H1 (cell line): ENCODE data around the gene CAPN9. TPM values are rescaled to one million over a fixed set of nuclear protein-coding genes. Genes with fewer than 3 reads are reported as not detected.

Experiments used
- CEBPB ChIP-seq: IDR thresholded peaks from 2 replicates; pipeline ENCODE4 v1.6.1; 2012; ENCODE audit warnings: low read depth, low read length
- CHD1 ChIP-seq: IDR thresholded peaks from 2 replicates; pipeline ENCODE4 v1.6.1; 2012; ENCODE audit warnings: low read depth, low read length, improper control_type of control experiment
- FOSL1 ChIP-seq: IDR thresholded peaks from 2 replicates; pipeline ENCODE4 v1.6.1; 2011; ENCODE audit warnings: mild to moderate bottlenecking, low read depth, low read length, moderate library complexity; ENCODE audit not compliant: insufficient read depth
- GABPA ChIP-seq: IDR thresholded peaks from 2 replicates; pipeline ENCODE4 v1.6.1; 2011; ENCODE audit warnings: mild to moderate bottlenecking, low read length, moderate library complexity, borderline replicate concordance; ENCODE audit not compliant: insufficient read depth
- JUND ChIP-seq: IDR thresholded peaks from 2 replicates; pipeline ENCODE4 v1.6.1; 2011; ENCODE audit warnings: mild to moderate bottlenecking, improper control_type of control experiment, low read length
- KDM4A ChIP-seq: IDR thresholded peaks from one replicate; pipeline ENCODE4 v1.7.1; 2012; ENCODE audit warnings: low read depth, mild to moderate bottlenecking, moderate library complexity, low read length, inconsistent platforms; ENCODE audit not compliant: severe bottlenecking
- NRF1 ChIP-seq: IDR thresholded peaks from 2 replicates; pipeline ENCODE4 v1.6.1; 2011; ENCODE audit warnings: mild to moderate bottlenecking, low read depth, low read length, improper control_type of control experiment
- PHF8 ChIP-seq: fragments of 200-600 bp; sonication (generic); conservative IDR thresholded peaks from 2 replicates; pipeline ENCODE4 v1.7.1; 2012; ENCODE audit warnings: low read depth, mild to moderate bottlenecking, inconsistent platforms, low read length, moderate library complexity
- POLR2A ChIP-seq, 2 experiments: IDR thresholded peaks; 1 replicate in 1 of 2; 2 replicates in 1 of 2; pipeline ENCODE4 v1.6.1; 2011; ENCODE audit warnings: low read depth in 2 of 2, low read length in 2 of 2, mild to moderate bottlenecking in 2 of 2; ENCODE audit errors: control extremely low read depth in 1 of 2
- RBBP5 ChIP-seq: IDR thresholded peaks from 2 replicates; pipeline ENCODE4 v1.7.1; 2012; ENCODE audit warnings: low read depth, mild to moderate bottlenecking, inconsistent platforms, low read length, moderate library complexity, borderline replicate concordance
- SAP30 ChIP-seq: fragments of 300-600 bp; sonication (generic); IDR thresholded peaks from 2 replicates; pipeline ENCODE4 v1.7.1; 2012; ENCODE audit warnings: low read length, moderate library complexity, mild to moderate bottlenecking, inconsistent platforms; ENCODE audit not compliant: insufficient read depth, insufficient replicate concordance
- SP4 ChIP-seq: IDR thresholded peaks from 2 replicates; pipeline ENCODE4 v1.6.1; 2012; ENCODE audit warnings: low read length, inconsistent platforms
- TAF1 ChIP-seq: IDR thresholded peaks from 2 replicates; pipeline ENCODE4 v1.6.1; 2011; ENCODE audit warnings: mild to moderate bottlenecking, low read depth, low read length
- TEAD4 ChIP-seq: IDR thresholded peaks from 2 replicates; pipeline ENCODE4 v1.6.1; 2012; ENCODE audit warnings: low read depth, low read length, inconsistent platforms, mixed read lengths
- YY1 ChIP-seq: IDR thresholded peaks from 2 replicates; pipeline ENCODE4 v1.6.1; 2011; ENCODE audit warnings: low read depth, mild to moderate bottlenecking, low read length
- polyA plus RNA-seq, 7 experiments: library from polyadenylated mRNA; depleted of rRNA in 3 of 7; stranded (reverse) in 5 of 7; unstranded in 2 of 7; fragments of >200 nt in 5 of 7; fragments of 200-250 nt in 2 of 7; gene quantifications; 1 replicate in 5 of 7; 2 replicates in 1 of 7; 4 replicates in 1 of 7; pipeline versions ENCODE4 v1.2.1 to v1.2.3, GENCODE V29; 2011 to 2013; ENCODE audit warnings: missing spikeins in 2 of 7, mixed read lengths in 2 of 7
- total RNA-seq: library from RNA; stranded (reverse); fragmentation: NEBNext Ultra II Directional; extraction: Animal tissue kit (Norgen Biotek cat#: 25700); gene quantifications from 2 replicates; pipeline ENCODE4 v1.2.1, GENCODE V29; 2021
- TF ChIP-seq, protein P1 (sequence below): IDR thresholded peaks from 2 replicates; pipeline ENCODE4 v1.6.1; 2011; ENCODE audit warnings: low read depth, mild to moderate bottlenecking, low read length; ENCODE audit not compliant: insufficient read depth
- TF ChIP-seq, protein P2 (sequence below): IDR thresholded peaks from 2 replicates; pipeline ENCODE4 v1.6.1; 2012; ENCODE audit warnings: inconsistent platforms

Gene CAPN9
- total and polyA plus RNA-seq, 2 of the 8 experiments (the other 6 are each of a cell fraction or from before 2014, with no cell fraction given), result 0.22 to 0.76 TPM

DNA sequence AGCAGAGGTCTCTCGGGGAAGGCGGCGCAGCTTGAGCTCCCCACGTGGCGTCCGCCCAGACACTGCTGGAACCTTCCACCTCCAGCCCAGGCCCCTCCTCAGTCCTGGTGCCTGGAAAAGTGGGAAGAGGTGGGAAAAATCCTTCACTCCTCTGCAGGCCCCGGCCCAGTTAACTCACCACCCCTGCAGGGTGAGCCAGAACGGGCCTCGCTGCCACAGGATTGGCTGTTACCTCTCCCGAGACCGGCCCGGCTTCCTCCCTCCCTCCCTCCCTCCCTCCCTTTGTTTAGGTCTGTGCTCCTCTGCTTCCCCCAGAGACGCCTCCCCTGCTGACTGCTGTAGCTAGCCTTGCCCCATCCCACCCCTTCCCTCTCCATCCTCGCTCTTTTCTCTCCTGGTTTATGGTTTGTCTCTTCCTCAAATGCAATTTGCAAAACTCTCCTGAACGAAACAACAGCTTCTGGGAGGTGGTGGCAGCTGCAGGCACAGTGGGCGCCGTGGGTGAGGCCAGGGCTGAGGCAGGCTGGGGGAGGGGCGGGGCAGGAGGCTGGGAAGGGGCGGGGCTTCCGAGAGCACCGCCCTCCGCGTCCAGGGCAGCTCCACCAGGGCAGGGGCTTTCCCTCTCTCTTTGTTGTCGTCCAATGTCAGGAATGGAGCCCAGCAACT, 6.5 kb downstream of the CAPN9 start (continued):
- TF ChIP-seq NRF1 (no peak), KDM4A (no peak), JUND (no peak), SP4 (no peak), SAP30 (no peak), TEAD4 (no peak), PHF8 (peak; percentile 51), FOSL1 (no peak), POLR2A (IDR thresholded peaks at IDR 0.05; ENCODE audit: control extremely low read depth in 1 of 2, low read depth in 2 of 2, low read length in 2 of 2) (peak in 1 of 2 experiments; percentile 66; a peak in 2 of 3 replicates), YY1 (no peak), GABPA (no peak), TAF1 (0 out of 2 replicates have a peak, but pooled peaks have one; percentile 51), CEBPB (no peak), RBBP5 (peak; percentile 85; the same call in 1 of the 2 replicates), CHD1 (no peak)
- TF ChIP-seq, protein P1, sequence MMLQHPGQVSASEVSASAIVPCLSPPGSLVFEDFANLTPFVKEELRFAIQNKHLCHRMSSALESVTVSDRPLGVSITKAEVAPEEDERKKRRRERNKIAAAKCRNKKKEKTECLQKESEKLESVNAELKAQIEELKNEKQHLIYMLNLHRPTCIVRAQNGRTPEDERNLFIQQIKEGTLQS, result no peak
- TF ChIP-seq, protein P2, sequence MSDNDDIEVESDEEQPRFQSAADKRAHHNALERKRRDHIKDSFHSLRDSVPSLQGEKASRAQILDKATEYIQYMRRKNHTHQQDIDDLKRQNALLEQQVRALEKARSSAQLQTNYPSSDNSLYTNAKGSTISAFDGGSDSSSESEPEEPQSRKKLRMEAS, result peak; percentile 91
